GM19035 (cell line): ENCODE measurements around the gene ZNF317.

Experiments used
- ATAC-seq: cut with Tn5 transposase; IDR thresholded peaks from one replicate; pipeline ENCODE4 v1.9.1; 2021; ENCODE audit not compliant: unreplicated experiment

Gene ZNF317

GRCh38 chr19:9140159-9140874, at the start of gene ZNF317:
ZNF317 (plus strand) TSS chr19:9140397; CDS start chr19:9156017, 15,620 bp downstream.
- peak; percentile 91 for ATAC-seq

- no peak for ATAC-seq
Observed at GRCh38 chr19:9107375-9107774, 32.8 kb upstream of the ZNF317 start, which contains the start of gene OR7G2. OR7G2 (minus strand) TSS chr19:9107475; CDS start chr19:9103243, 4,232 bp downstream.

GRCh38 chr19:9109959-9110358, 30.2 kb upstream of the ZNF317 start:
- no peak for ATAC-seq

- ATAC-seq = no peak
Observed at GRCh38 chr19:9115307-9115813, 24.8 kb upstream of the ZNF317 start, which contains the start of gene OR7G1. OR7G1 (minus strand) TSS chr19:9115763; CDS start chr19:9115763, 0 bp downstream.

GRCh38 chr19:9116547-9116946, 23.6 kb upstream of the ZNF317 start:
- no peak for ATAC-seq

- no peak for ATAC-seq
Observed at GRCh38 chr19:9126900-9127405, 13.2 kb upstream of the ZNF317 start, which contains the start of gene OR7G3. OR7G3 (minus strand) TSS chr19:9126950; CDS start chr19:9126950, 0 bp downstream.

- no peak for ATAC-seq
Observed at GRCh38 chr19:9128171-9128570, 12.0 kb upstream of the ZNF317 start.

- no peak for ATAC-seq
Observed at GRCh38 chr19:9130965-9131364, 9.2 kb upstream of the ZNF317 start.

GRCh38 chr19:9132422-9132821, 7.8 kb upstream of the ZNF317 start:
- no peak for ATAC-seq

GRCh38 chr19:9139609-9140158, 513 bp upstream of the ZNF317 start:
- peak; percentile 8 for ATAC-seq

GRCh38 chr19:9144920-9145319, 4.7 kb downstream of the ZNF317 start:
- no peak for ATAC-seq

- no peak for ATAC-seq
Observed at GRCh38 chr19:9146882-9147281, 6.7 kb downstream of the ZNF317 start.

- no peak for ATAC-seq
Observed at GRCh38 chr19:9148697-9149096, 8.5 kb downstream of the ZNF317 start.

- no peak for ATAC-seq
Observed at GRCh38 chr19:9149997-9150396, 9.8 kb downstream of the ZNF317 start.

GRCh38 chr19:9150650-9151049, 10.5 kb downstream of the ZNF317 start:
- ATAC-seq = no peak

GRCh38 chr19:9151367-9151766, 11.2 kb downstream of the ZNF317 start:
- ATAC-seq = no peak

- no peak for ATAC-seq
Observed at GRCh38 chr19:9155591-9155990, 15.4 kb downstream of the ZNF317 start.

GRCh38 chr19:9156304-9156703, 16.1 kb downstream of the ZNF317 start:
- no peak for ATAC-seq

GRCh38 chr19:9159891-9160290, 19.7 kb downstream of the ZNF317 start:
- ATAC-seq = no peak

- no peak for ATAC-seq
Observed at GRCh38 chr19:9161427-9161826, 21.2 kb downstream of the ZNF317 start.

GRCh38 chr19:9165261-9165660, 25.1 kb downstream of the ZNF317 start:
- ATAC-seq = no peak

GRCh38 chr19:9166846-9167245, 26.6 kb downstream of the ZNF317 start:
- no peak for ATAC-seq
